GM21447 (cell line): ENCODE measurements around the gene GALNT9.

Experiments used
- ATAC-seq: cut with Tn5 transposase; IDR thresholded peaks from one replicate; pipeline ENCODE4 v1.9.1; 2021; ENCODE audit not compliant: unreplicated experiment

Gene GALNT9

GRCh38 chr12:132217800-132218526 is 111.4 kb downstream of the GALNT9 start:
- no peak for ATAC-seq

- no peak for ATAC-seq
Observed at GRCh38 chr12:132217371-132217770, 112.0 kb downstream of the GALNT9 start.

- no peak for ATAC-seq
Observed at GRCh38 chr12:132216354-132216987, 112.9 kb downstream of the GALNT9 start.

- no peak for ATAC-seq
Observed at GRCh38 chr12:132215299-132215989, 113.9 kb downstream of the GALNT9 start.

GRCh38 chr12:132214891-132215290 is 114.5 kb downstream of the GALNT9 start:
- no peak for ATAC-seq

- no peak for ATAC-seq
Observed at GRCh38 chr12:132214161-132214476, 115.3 kb downstream of the GALNT9 start.

- no peak for ATAC-seq
Observed at GRCh38 chr12:132213359-132214160, 115.8 kb downstream of the GALNT9 start.

GRCh38 chr12:132211816-132212215 is 117.6 kb downstream of the GALNT9 start:
- no peak for ATAC-seq

GRCh38 chr12:132211326-132211725 is 118.1 kb downstream of the GALNT9 start:
- ATAC-seq = no peak

GRCh38 chr12:132210223-132211055 is 119.0 kb downstream of the GALNT9 start:
- ATAC-seq = no peak

GRCh38 chr12:132209619-132210222 is 119.7 kb downstream of the GALNT9 start:
- no peak for ATAC-seq

- no peak for ATAC-seq
Observed at GRCh38 chr12:132208153-132208823, 121.1 kb downstream of the GALNT9 start.

- no peak for ATAC-seq
Observed at GRCh38 chr12:132207083-132207775, 122.2 kb downstream of the GALNT9 start.

GRCh38 chr12:132206046-132206434 is 123.3 kb downstream of the GALNT9 start:
- no peak for ATAC-seq

GRCh38 chr12:132205271-132206045 is 123.9 kb downstream of the GALNT9 start:
- no peak for ATAC-seq

- no peak for ATAC-seq
Observed at GRCh38 chr12:132204793-132205270, 124.6 kb downstream of the GALNT9 start.

- ATAC-seq = no peak
Observed at GRCh38 chr12:132204063-132204792, 125.2 kb downstream of the GALNT9 start.
